Sigmoid colon (tissue), 7 donors: ENCODE data around the gene ARHGEF11. TPM values are rescaled to one million over a fixed set of nuclear protein-coding genes. Genes with fewer than 3 reads are reported as not detected.
A peak's percentile ranks its signal among the peaks of the same experiment; 100 is the strongest.

Experiments
- DNase-seq: peaks from one replicate; pipeline ENCODE4 v3.0.0-alpha.2; 2019
- H3K27ac ChIP-seq, 4 donors: fragments of 200-600 bp; sonication (generic); one replicate each; pipeline ENCODE4 v1.5.1; 2016 to 2019; ENCODE audit warnings: mild to moderate bottlenecking in 1 of 4
- H3K27me3 ChIP-seq, 3 donors: fragments of 200-600 bp; sonication (generic); one replicate each; pipeline ENCODE4 v1.5.1; 2019; ENCODE audit warnings: mild to moderate bottlenecking in 1 of 3
- H3K36me3 ChIP-seq, 4 donors: fragments of 200-600 bp; sonication (generic); one replicate each; pipeline ENCODE4 v1.5.1; 2016 to 2019
- H3K4me1 ChIP-seq, 4 donors: fragments of 200-600 bp; sonication (generic); one replicate each; pipeline ENCODE4 v1.5.1; 2017 to 2019
- H3K4me3 ChIP-seq, 4 donors: fragments of 200-600 bp; sonication (generic); one replicate each; pipeline ENCODE4 v1.5.1; 2017 to 2019; ENCODE audit warnings: mild to moderate bottlenecking in 2 of 4, moderate library complexity in 1 of 4
- H3K9me3 ChIP-seq, 4 donors: fragments of 200-600 bp in 3 of 4; sonication (generic) in 3 of 4; one replicate each; pipeline versions ENCODE4 v1.5.1 to v1.6.1; 2013 to 2019
- EP300 ChIP-seq, 4 donors: sonication (generic); formaldehyde crosslinking; IDR thresholded peaks; one replicate each; pipeline ENCODE4 v1.6.1; 2017; ENCODE audit warnings: antibody characterized with exemption in 4 of 4
- POLR2A ChIP-seq, 2 donors: fragments of 450-650 bp; IDR thresholded peaks; one replicate each; pipeline ENCODE4 v1.6.1; 2016; ENCODE audit warnings: antibody characterized with exemption in 2 of 2, mild to moderate bottlenecking in 2 of 2, moderate library complexity in 2 of 2
- POLR2AphosphoS5 ChIP-seq, 4 donors: sonication (generic); formaldehyde crosslinking; IDR thresholded peaks; one replicate each; pipeline ENCODE4 v1.6.1; 2017; ENCODE audit warnings: antibody characterized with exemption in 4 of 4
- WGBS, 2 donors: extraction: QIAGEN DNeasy Blood & Tissue Kit; methylation state at CpG; one replicate each; pipeline ENCODE4 v1.1.7; 2013; 5-methylcytosine and 5-hydroxymethylcytosine counted together
- intact Hi-C: fragments of 100-400 bp; cut with DNase I; formaldehyde crosslinking; loops from one replicate; pipeline ENCODE4 v1.15.1; 2023
- polyA plus RNA-seq, 3 donors: library from polyadenylated mRNA; stranded (reverse); fragments of 200-250 nt; gene quantifications; one replicate each; pipeline ENCODE4 v1.2.3, GENCODE V29; 2013
- total RNA-seq, 4 donors: library from RNA; depleted of rRNA; stranded (reverse); fragments of >200 nt; gene quantifications; one replicate each; pipeline ENCODE4 v1.1.0, GENCODE V29; 2016
- TF ChIP-seq, protein P1 (sequence below), 4 experiments: fragments of 450-650 bp in 3 of 4; fragments of 200-600 bp in 1 of 4; IDR thresholded peaks; one replicate each; pipeline ENCODE4 v1.5.1; 2016 to 2019; ENCODE audit warnings: antibody characterized with exemption in 4 of 4, mild to moderate bottlenecking in 3 of 4, moderate library complexity in 2 of 4
- donor health status: healthy with polysubstance abuse.
- donor health status: Bipolar disorder and iron deficiency.
- donor health status: healthy.

The ARHGEF11 gene
- total and polyA plus RNA-seq, 7 donors, result 14.8 to 46.8 (median 27.5) TPM

DNA sequence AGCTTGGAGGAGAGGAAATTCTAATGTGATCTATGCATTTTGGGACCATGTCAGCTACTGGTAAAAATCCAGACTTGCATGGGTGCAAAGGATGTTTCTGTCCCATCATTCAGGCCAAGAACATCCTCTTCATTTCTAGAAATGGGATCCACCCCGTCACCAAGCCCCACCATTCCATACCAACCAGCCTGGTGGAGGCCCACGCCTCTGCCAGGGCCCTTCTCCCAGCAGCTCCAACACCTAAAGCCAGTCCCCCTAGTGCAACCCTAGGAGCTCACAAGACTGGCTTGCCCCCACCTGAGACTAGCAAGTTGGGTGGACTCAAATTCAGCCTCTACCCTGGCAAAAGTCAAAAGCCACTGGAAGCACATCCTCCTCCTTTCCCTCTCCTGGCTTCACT lies 1.9 kb downstream of the ARHGEF11 start:
- no peaks in the 10 kb centered on the region for H3K27me3 ChIP-seq
- 72 to 79% methylated on average over 2 of the region's 2 CpGs for whole genome bisulfite sequencing, 2 donors
- no peaks in the 10 kb centered on the region for H3K36me3 ChIP-seq
- no peaks in the 10 kb centered on the region for H3K9me3 ChIP-seq
- TF ChIP-seq EP300 (IDR thresholded peaks at IDR 0.05) (no peak), POLR2AphosphoS5 (IDR thresholded peaks at IDR 0.05) (no peak), POLR2A (IDR thresholded peaks at IDR 0.05) (no peak)
- TF ChIP-seq, protein P1, sequence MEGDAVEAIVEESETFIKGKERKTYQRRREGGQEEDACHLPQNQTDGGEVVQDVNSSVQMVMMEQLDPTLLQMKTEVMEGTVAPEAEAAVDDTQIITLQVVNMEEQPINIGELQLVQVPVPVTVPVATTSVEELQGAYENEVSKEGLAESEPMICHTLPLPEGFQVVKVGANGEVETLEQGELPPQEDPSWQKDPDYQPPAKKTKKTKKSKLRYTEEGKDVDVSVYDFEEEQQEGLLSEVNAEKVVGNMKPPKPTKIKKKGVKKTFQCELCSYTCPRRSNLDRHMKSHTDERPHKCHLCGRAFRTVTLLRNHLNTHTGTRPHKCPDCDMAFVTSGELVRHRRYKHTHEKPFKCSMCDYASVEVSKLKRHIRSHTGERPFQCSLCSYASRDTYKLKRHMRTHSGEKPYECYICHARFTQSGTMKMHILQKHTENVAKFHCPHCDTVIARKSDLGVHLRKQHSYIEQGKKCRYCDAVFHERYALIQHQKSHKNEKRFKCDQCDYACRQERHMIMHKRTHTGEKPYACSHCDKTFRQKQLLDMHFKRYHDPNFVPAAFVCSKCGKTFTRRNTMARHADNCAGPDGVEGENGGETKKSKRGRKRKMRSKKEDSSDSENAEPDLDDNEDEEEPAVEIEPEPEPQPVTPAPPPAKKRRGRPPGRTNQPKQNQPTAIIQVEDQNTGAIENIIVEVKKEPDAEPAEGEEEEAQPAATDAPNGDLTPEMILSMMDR (IDR thresholded peaks at IDR 0.05), result no peak
- peak overlapping the region in 3 of 4 donors; percentile 69 to 79 (median 72) for H3K4me3 ChIP-seq
- H3K27ac ChIP-seq, result no peak overlapping the region
- no peak for DNase-seq
- intact Hi-C loops, result no loop called here
- H3K4me1 ChIP-seq, result peaks cover 0 to 62% (median 50%) of the 10 kb centered on the region in 4 donors

DNA sequence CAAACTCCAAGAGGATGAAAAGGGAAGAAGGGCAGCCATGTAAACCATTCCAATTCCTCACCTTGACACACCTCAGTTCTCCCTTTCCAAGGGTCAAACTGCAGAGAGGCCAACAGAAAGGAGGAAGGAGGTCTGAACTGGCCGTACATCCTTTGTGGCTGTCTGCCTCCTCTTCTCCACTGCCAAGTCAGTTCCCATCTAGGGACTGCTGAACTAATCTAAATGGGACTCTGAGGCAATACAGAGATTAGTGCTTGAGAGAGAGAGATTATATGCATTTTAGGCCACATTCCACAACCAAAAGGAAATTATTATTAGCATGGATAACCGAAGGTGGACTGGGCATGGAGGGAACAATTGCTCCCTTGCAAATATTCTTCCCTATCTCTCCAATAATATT lies 2.7 kb downstream of the ARHGEF11 start:
- Histone ChIP-seq H3K27me3 (no peaks in the 10 kb centered on the region), H3K27ac (no peak overlapping the region), H3K9me3 (no peaks in the 10 kb centered on the region), H3K36me3 (no peaks in the 10 kb centered on the region), H3K4me1 (peaks cover 0 to 62% (median 52%) of the 10 kb centered on the region in 4 donors), H3K4me3 (peak overlapping the region in 3 of 4 donors; percentile 69 to 79 (median 72))
- TF ChIP-seq, protein P1 (IDR thresholded peaks at IDR 0.05), result no peak
- no peak for TF ChIP-seq POLR2AphosphoS5 (IDR thresholded peaks at IDR 0.05)
- no peak for TF ChIP-seq POLR2A (IDR thresholded peaks at IDR 0.05)
- TF ChIP-seq EP300 (IDR thresholded peaks at IDR 0.05), result no peak
- intact Hi-C loops, result no loop called here
- WGBS, 2 donors, result 57 to 59% methylated on average over 2 of the region's 2 CpGs
- DNase-seq, result no peak

DNA sequence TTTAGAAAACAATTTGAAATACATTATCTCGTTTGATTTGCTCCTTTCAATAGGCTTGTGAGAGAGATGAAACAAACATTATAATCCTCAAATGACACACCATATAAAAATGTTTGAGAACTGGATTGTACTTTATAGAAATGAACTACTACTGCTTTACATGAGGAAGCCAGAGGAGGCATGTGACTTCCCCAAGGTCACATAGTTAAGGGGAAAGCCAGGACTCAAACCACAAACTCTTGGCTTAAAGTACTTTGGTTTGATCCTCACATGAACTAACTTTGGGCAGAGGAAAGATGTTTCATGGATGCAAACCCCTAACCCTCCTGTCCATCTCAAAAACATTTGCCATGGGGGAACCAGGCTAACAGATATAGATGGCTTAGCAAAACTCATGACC lies 4.7 kb downstream of the ARHGEF11 start:
- WGBS, 2 donors, result 7 to 51% methylated on average over 1 of the region's 1 CpG
- no peak for TF ChIP-seq POLR2A (IDR thresholded peaks at IDR 0.05)
- TF ChIP-seq POLR2AphosphoS5 (IDR thresholded peaks at IDR 0.05), result no peak
- TF ChIP-seq, protein P1 (IDR thresholded peaks at IDR 0.05), result no peak
- TF ChIP-seq EP300 (IDR thresholded peaks at IDR 0.05), result no peak
- no peaks in the 10 kb centered on the region for H3K27me3 ChIP-seq
- intact Hi-C loops, result no loop called here
- H3K9me3 ChIP-seq, result no peaks in the 10 kb centered on the region
- no peak overlapping the region for H3K4me3 ChIP-seq
- peaks cover 0 to 62% (median 45%) of the 10 kb centered on the region in 4 donors for H3K4me1 ChIP-seq
- H3K27ac ChIP-seq, result no peak overlapping the region
- DNase-seq, result no peak
- H3K36me3 ChIP-seq, result no peaks in the 10 kb centered on the region

DNA sequence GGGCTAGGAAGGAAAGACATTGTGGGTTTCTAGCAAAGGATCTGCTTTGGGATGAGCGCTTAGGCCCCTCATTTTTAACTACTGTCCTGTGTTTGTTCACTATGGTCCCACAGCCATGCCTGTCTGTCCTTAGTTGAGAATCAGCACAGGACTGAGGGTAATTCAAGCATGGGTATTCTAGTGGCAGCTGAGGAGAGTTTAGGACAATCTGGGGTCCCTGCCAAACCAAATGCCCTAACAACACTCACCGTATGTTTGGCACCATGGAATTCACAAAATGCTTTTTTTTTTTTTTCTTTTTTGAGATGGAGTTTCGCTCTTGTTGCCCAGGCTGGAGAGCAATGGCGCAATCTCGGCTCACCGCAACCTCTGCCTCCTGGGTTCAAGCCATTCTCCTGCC lies 10.4 kb downstream of the ARHGEF11 start:
- no peak for TF ChIP-seq EP300 (IDR thresholded peaks at IDR 0.05)
- TF ChIP-seq, protein P1 (IDR thresholded peaks at IDR 0.05), result no peak
- no peak for TF ChIP-seq POLR2A (IDR thresholded peaks at IDR 0.05)
- TF ChIP-seq POLR2AphosphoS5 (IDR thresholded peaks at IDR 0.05), result no peak
- intact Hi-C loops, result no loop called here
- WGBS, 2 donors, result 96 to 97% methylated on average over 6 of the region's 6 CpGs

More for the DNA sequence above, 10.4 kb downstream of the ARHGEF11 start:
- Histone ChIP-seq H3K9me3 (no peaks in the 10 kb centered on the region), H3K27ac (no peak overlapping the region), H3K27me3 (no peaks in the 10 kb centered on the region), H3K4me1 (peaks cover 0 to 40% (median 12%) of the 10 kb centered on the region in 4 donors), H3K4me3 (no peak overlapping the region), H3K36me3 (no peaks in the 10 kb centered on the region)
- DNase-seq, result no peak
